Natural killer cell (primary cell): ENCODE measurements around the gene SLC2A14. TPM values are rescaled to one million over a fixed set of nuclear protein-coding genes. Genes with fewer than 3 reads are reported as not detected.
"Not testable (repeated sequence)": the region's sequence is repeated elsewhere in the genome, so short reads cannot be mapped to it uniquely, and the experiment has no call there.

Experiments
- ATAC-seq, 3 donors: fragments of 150-1000 bp in 2 of 3; fragments of 200-7000 bp in 1 of 3; cut with Tn5 transposase; 1 replicate in 1 of 3; 2 replicates in 2 of 3; pipeline ENCODE4 v1.10.0; 2021; ENCODE audit warnings: mild to moderate bottlenecking in 2 of 3, moderate library complexity in 2 of 3
- DNase-seq, 2 donors: peaks; one replicate each; pipeline versions ENCODE4 v3.0.0 to v3.0.0-alpha.2; 2013 to 2021; ENCODE audit warnings: mixed read lengths in 1 of 2
- H3K27ac ChIP-seq: one replicate; pipeline ENCODE4 v1.5.1; 2013; ENCODE audit warnings: mild to moderate bottlenecking, low read length
- H3K27me3 ChIP-seq: one replicate; pipeline ENCODE4 v1.6.1; 2013; ENCODE audit warnings: low read length; ENCODE audit not compliant: control insufficient read depth, insufficient read depth
- H3K36me3 ChIP-seq: one replicate; pipeline ENCODE4 v1.6.1; 2013; ENCODE audit warnings: low read length; ENCODE audit not compliant: control insufficient read depth, insufficient read depth
- H3K4me1 ChIP-seq: one replicate; pipeline ENCODE4 v1.6.1; 2013; ENCODE audit warnings: low read length; ENCODE audit not compliant: control insufficient read depth, insufficient read depth
- H3K4me3 ChIP-seq: one replicate; pipeline ENCODE4 v1.5.1; 2013; ENCODE audit warnings: low read length
- H3K9me3 ChIP-seq: one replicate; pipeline ENCODE4 v1.6.1; 2013; ENCODE audit warnings: low read length; ENCODE audit not compliant: control insufficient read depth, insufficient read depth
- H3K27ac Mint-ChIP-seq, 2 donors: one replicate each; pipeline ENCODE4 v1.8.0; 2022; ENCODE audit warnings: mild to moderate bottlenecking in 2 of 2, mixed read lengths in 2 of 2, moderate library complexity in 1 of 2
- H3K27me3 Mint-ChIP-seq, 2 donors: one replicate each; pipeline ENCODE4 v1.8.0; 2022; ENCODE audit warnings: low read depth in 2 of 2, mixed read lengths in 2 of 2
- H3K36me3 Mint-ChIP-seq: one replicate; pipeline ENCODE4 v1.8.0; 2022; ENCODE audit warnings: mixed read lengths
- H3K4me1 Mint-ChIP-seq, 2 donors: one replicate each; pipeline ENCODE4 v1.8.0; 2022; ENCODE audit warnings: mixed read lengths in 2 of 2
- H3K4me3 Mint-ChIP-seq: one replicate; pipeline ENCODE4 v1.8.0; 2022; ENCODE audit warnings: mild to moderate bottlenecking, moderate library complexity, mixed read lengths
- H3K9me3 Mint-ChIP-seq, 2 donors: one replicate each; pipeline ENCODE4 v1.8.0; 2022; ENCODE audit warnings: mixed read lengths in 2 of 2
- CTCF ChIP-seq: fragments of 200-600 bp; IDR thresholded peaks from one replicate; pipeline ENCODE4 v1.8.0; 2022; ENCODE audit warnings: antibody characterized with exemption
- WGBS: methylation state at CpG from one replicate; pipeline ENCODE4 v1.1.7; 2013; ENCODE audit warnings: missing lambda C conversion rate; ENCODE audit not compliant: insufficient coverage; 5-methylcytosine and 5-hydroxymethylcytosine counted together
- intact Hi-C: fragments of 100-400 bp; cut with micrococcal nuclease; formaldehyde crosslinking; loops from one replicate; pipeline ENCODE4 v1.14.2; 2022
- total RNA-seq, 4 donors: library from RNA; stranded (reverse); fragments of 120-200 nt in 1 of 4; gene quantifications; one replicate each; pipeline versions ENCODE4 v1.2.3 to v1.2.4, GENCODE V29; 2013 to 2022

The SLC2A14 gene
- total RNA-seq, 3 donors from 2014 or later (not counting 1 experiment from before 2014, with no cell fraction given), result 0.12 to 7.9 (median 0.25) TPM

- Histone ChIP-seq H3K4me1 (peaks cover 5% of the 10 kb centered on the region), H3K27me3 (no peaks in the 10 kb centered on the region), H3K9me3 (no peaks in the 10 kb centered on the region), H3K27ac (no peak overlapping the region), H3K4me3 (no peak overlapping the region), H3K36me3 (no peaks in the 10 kb centered on the region)
- Mint-ChIP-seq H3K9me3 (no peaks in the 10 kb centered on the region), H3K27me3 (peaks cover 11 to 14% of the 10 kb centered on the region in 2 donors), H3K4me3 (no peak overlapping the region), H3K27ac (no peak overlapping the region), H3K36me3 (no peaks in the 10 kb centered on the region), H3K4me1 (no peaks in the 10 kb centered on the region)
- intact Hi-C loops, result no loop called here
- ATAC-seq (no peak), DNase-seq (no peak)
- no CpG with 5 or more reads among the region's 2 CpGs for WGBS
- no peak for TF ChIP-seq CTCF
Observed at GRCh38 chr12:7784701-7785100, 88.0 kb downstream of the SLC2A14 start.

- 94% methylated on average over 9 of the region's 9 CpGs for WGBS
- H3K9me3 ChIP-seq, H3K9me3 Mint-ChIP-seq, H3K4me1 Mint-ChIP-seq, H3K27ac ChIP-seq, H3K36me3 Mint-ChIP-seq, H3K4me3 Mint-ChIP-seq, intact Hi-C loops, H3K36me3 ChIP-seq, ATAC-seq, H3K4me3 ChIP-seq, H3K27ac Mint-ChIP-seq, H3K27me3 ChIP-seq, H3K4me1 ChIP-seq, DNase-seq: not testable (repeated sequence)
- H3K27me3 Mint-ChIP-seq, result peaks cover 8 to 12% of the 10 kb centered on the region in 2 donors
Observed at GRCh38 chr12:7783433-7783832, 89.3 kb downstream of the SLC2A14 start.

- Mint-ChIP-seq H3K4me3 (no peak overlapping the region), H3K27ac (no peak overlapping the region), H3K4me1 (no peaks in the 10 kb centered on the region), H3K36me3 (no peaks in the 10 kb centered on the region), H3K27me3 (peaks cover 0 to 2% of the 10 kb centered on the region in 2 donors), H3K9me3 (no peaks in the 10 kb centered on the region)
- no peaks in the 10 kb centered on the region for H3K9me3 ChIP-seq
- intact Hi-C loops, result no loop called here
- DNase-seq (no peak), ATAC-seq (no peak)
- 90% methylated on average over 6 of the region's 6 CpGs for WGBS
- no peak overlapping the region for H3K4me3 ChIP-seq
- H3K27me3 ChIP-seq, result no peaks in the 10 kb centered on the region
- no peaks in the 10 kb centered on the region for H3K36me3 ChIP-seq
- H3K27ac ChIP-seq, result no peak overlapping the region
- no peaks in the 10 kb centered on the region for H3K4me1 ChIP-seq
- TF ChIP-seq CTCF, result no peak
Observed at GRCh38 chr12:7782055-7782454, 90.7 kb downstream of the SLC2A14 start.

- Histone ChIP-seq H3K4me1 (no peaks in the 10 kb centered on the region), H3K4me3 (no peak overlapping the region), H3K27ac (no peak overlapping the region), H3K36me3 (no peaks in the 10 kb centered on the region), H3K9me3 (no peaks in the 10 kb centered on the region), H3K27me3 (no peaks in the 10 kb centered on the region)
- H3K36me3 Mint-ChIP-seq, result no peaks in the 10 kb centered on the region
- no peak overlapping the region for H3K4me3 Mint-ChIP-seq
- DNase-seq (no peak), ATAC-seq (no peak)
- 98% methylated on average over 3 of the region's 3 CpGs for WGBS
- no peaks in the 10 kb centered on the region for H3K4me1 Mint-ChIP-seq
- intact Hi-C loops, result no loop called here
- no peaks in the 10 kb centered on the region for H3K27me3 Mint-ChIP-seq
- H3K9me3 Mint-ChIP-seq, result no peaks in the 10 kb centered on the region
- no peak overlapping the region for H3K27ac Mint-ChIP-seq
- no peak for TF ChIP-seq CTCF
Observed at GRCh38 chr12:7781274-7781673, 91.4 kb downstream of the SLC2A14 start.
